ENCODE measurements around the gene NOD1.
"Not testable (repeated sequence)": the region's sequence is repeated elsewhere in the genome, so short reads cannot be mapped to it uniquely, and the experiment has no call there.

NOD1 gene

GRCh38 chr7:30491417-30491816 is 12.8 kb upstream of the NOD1 start:
- no peak overlapping the region for H3K4me2 ChIP-seq (ENCODE audit: insufficient read depth, low read length)
- H4K20me1 ChIP-seq (ENCODE audit: insufficient read depth, low read length): no peaks in the 10 kb centered on the region
- no peaks in the 10 kb centered on the region for H3K27me3 ChIP-seq (ENCODE audit: insufficient read depth, low read length, poor library complexity)
- H3K27ac ChIP-seq (ENCODE audit: low read length): no peak overlapping the region
- no peaks in the 10 kb centered on the region for H3K4me1 ChIP-seq (ENCODE audit: insufficient read depth, low read length)
- ATAC-seq (ENCODE audit: insufficient read depth, low read depth): no peak
- H2AFZ ChIP-seq (ENCODE audit: low read depth, low read length): no peak overlapping the region
- H3K36me3 ChIP-seq (ENCODE audit: insufficient read depth, low read length): peaks cover 3% of the 10 kb centered on the region
- TF ChIP-seq EZH2 (IDR thresholded peaks at IDR 0.05; ENCODE audit: borderline replicate concordance, low read depth, low read length, severe bottlenecking): no peak
- TF ChIP-seq CTCF (IDR thresholded peaks at IDR 0.05; ENCODE audit: borderline replicate concordance, extremely low read depth, low read length, poor library complexity, severe bottlenecking): no peak
- no peak for DNase-seq
- peaks cover 3% of the 10 kb centered on the region for H3K9me3 ChIP-seq (ENCODE audit: insufficient read depth, low read length, severe bottlenecking)
- H3K79me2 ChIP-seq (ENCODE audit: insufficient read depth, low read length): no peaks in the 10 kb centered on the region; the same call in 1 of the 2 replicates
- no peak overlapping the region for H3K9ac ChIP-seq (ENCODE audit: low read depth, low read length)
- no peak overlapping the region for H3K4me3 ChIP-seq (ENCODE audit: low read depth in 1 of 2, low read length in 2 of 2)

- Histone ChIP-seq H3K27ac (ENCODE audit: low read length) (no peak overlapping the region), H2AFZ (ENCODE audit: low read depth, low read length) (no peak overlapping the region), H3K27me3 (ENCODE audit: insufficient read depth, low read length, poor library complexity) (no peaks in the 10 kb centered on the region), H3K4me1 (ENCODE audit: insufficient read depth, low read length) (no peaks in the 10 kb centered on the region), H3K4me2 (ENCODE audit: insufficient read depth, low read length) (no peak overlapping the region), H3K9me3 (ENCODE audit: insufficient read depth, low read length, severe bottlenecking) (peaks cover 3% of the 10 kb centered on the region), H3K9ac (ENCODE audit: low read depth, low read length) (no peak overlapping the region), H4K20me1 (ENCODE audit: insufficient read depth, low read length) (no peaks in the 10 kb centered on the region), H3K36me3 (ENCODE audit: insufficient read depth, low read length) (no peaks in the 10 kb centered on the region), H3K79me2 (ENCODE audit: insufficient read depth, low read length) (no peaks in the 10 kb centered on the region), H3K4me3 (ENCODE audit: low read depth in 1 of 2, low read length in 2 of 2) (no peak overlapping the region)
- DNase-seq (no peak), ATAC-seq (ENCODE audit: insufficient read depth, low read depth) (no peak)
- no peak for TF ChIP-seq EZH2 (IDR thresholded peaks at IDR 0.05; ENCODE audit: borderline replicate concordance, low read depth, low read length, severe bottlenecking)
- TF ChIP-seq CTCF (IDR thresholded peaks at IDR 0.05; ENCODE audit: borderline replicate concordance, extremely low read depth, low read length, poor library complexity, severe bottlenecking): no peak
Observed at GRCh38 chr7:30487371-30487770, 8.8 kb upstream of the NOD1 start.

- H3K4me3 ChIP-seq (ENCODE audit: low read depth in 1 of 2, low read length in 2 of 2): no peak overlapping the region
- H3K27me3 ChIP-seq (ENCODE audit: insufficient read depth, low read length, poor library complexity): no peaks in the 10 kb centered on the region
- no peak overlapping the region for H3K9ac ChIP-seq (ENCODE audit: low read depth, low read length)
- no peaks in the 10 kb centered on the region for H4K20me1 ChIP-seq (ENCODE audit: insufficient read depth, low read length)
- peaks cover 3% of the 10 kb centered on the region for H3K9me3 ChIP-seq (ENCODE audit: insufficient read depth, low read length, severe bottlenecking)
- no peak overlapping the region for H3K4me2 ChIP-seq (ENCODE audit: insufficient read depth, low read length)
- no peak overlapping the region for H3K27ac ChIP-seq (ENCODE audit: low read length)
- no peaks in the 10 kb centered on the region for H3K4me1 ChIP-seq (ENCODE audit: insufficient read depth, low read length)
- no peaks in the 10 kb centered on the region for H3K36me3 ChIP-seq (ENCODE audit: insufficient read depth, low read length)
- TF ChIP-seq CTCF (IDR thresholded peaks at IDR 0.05; ENCODE audit: borderline replicate concordance, extremely low read depth, low read length, poor library complexity, severe bottlenecking): no peak
- no peak for TF ChIP-seq EZH2 (IDR thresholded peaks at IDR 0.05; ENCODE audit: borderline replicate concordance, low read depth, low read length, severe bottlenecking)
- no peaks in the 10 kb centered on the region for H3K79me2 ChIP-seq (ENCODE audit: insufficient read depth, low read length)
- DNase-seq (no peak), ATAC-seq (ENCODE audit: insufficient read depth, low read depth) (no peak)
- H2AFZ ChIP-seq (ENCODE audit: low read depth, low read length): no peak overlapping the region
Observed at GRCh38 chr7:30485667-30486066, 7.1 kb upstream of the NOD1 start.

GRCh38 chr7:30481416-30481815 is 2.8 kb upstream of the NOD1 start:
- H3K36me3 ChIP-seq (ENCODE audit: insufficient read depth, low read length); ATAC-seq (ENCODE audit: insufficient read depth, low read depth); H3K9me3 ChIP-seq (ENCODE audit: insufficient read depth, low read length, severe bottlenecking); H3K27ac ChIP-seq (ENCODE audit: low read length); H3K9ac ChIP-seq (ENCODE audit: low read depth, low read length); DNase-seq; H2AFZ ChIP-seq (ENCODE audit: low read depth, low read length); H4K20me1 ChIP-seq (ENCODE audit: insufficient read depth, low read length); H3K4me3 ChIP-seq (ENCODE audit: low read depth in 1 of 2, low read length in 2 of 2); H3K4me2 ChIP-seq (ENCODE audit: insufficient read depth, low read length); H3K27me3 ChIP-seq (ENCODE audit: insufficient read depth, low read length, poor library complexity): not testable (repeated sequence)
- Histone ChIP-seq H3K4me1 (ENCODE audit: insufficient read depth, low read length) (peaks cover 31% of the 10 kb centered on the region), H3K79me2 (ENCODE audit: insufficient read depth, low read length) (peaks cover 22% of the 10 kb centered on the region)
